SKM-1 (cell line): Measurements from ENCODE around the gene SRPX2.
"Not testable (repeated sequence)": the region's sequence is repeated elsewhere in the genome, so short reads cannot be mapped to it uniquely, and the experiment has no call there.

Experiments used
- DNase-seq: peaks from one replicate; lab custom pipeline; 2025; ENCODE audit not compliant: unreplicated experiment; lab: John Stamatoyannopoulos, UW

The SRPX2 gene

GRCh38 chrX:100695991-100696390 is 52.0 kb downstream of the SRPX2 start:
- no peak for DNase-seq

- DNase-seq, result no peak
Measured at GRCh38 chrX:100696699-100697351, 52.8 kb downstream of the SRPX2 start.

- DNase-seq, result no peak
Measured at GRCh38 chrX:100698551-100698950, 54.6 kb downstream of the SRPX2 start.

- DNase-seq, result no peak
Measured at GRCh38 chrX:100700809-100701208, 56.8 kb downstream of the SRPX2 start.

- no peak for DNase-seq
Measured at GRCh38 chrX:100704581-100705203, 60.7 kb downstream of the SRPX2 start.

GRCh38 chrX:100710816-100711215 is 66.8 kb downstream of the SRPX2 start:
- DNase-seq, result no peak

GRCh38 chrX:100717363-100717762 is 73.4 kb downstream of the SRPX2 start:
- DNase-seq, result no peak

- no peak for DNase-seq
Measured at GRCh38 chrX:100719139-100719538, 75.1 kb downstream of the SRPX2 start.

GRCh38 chrX:100720301-100720700 is 76.3 kb downstream of the SRPX2 start:
- no peak for DNase-seq

GRCh38 chrX:100721328-100721727 is 77.3 kb downstream of the SRPX2 start:
- no peak for DNase-seq

GRCh38 chrX:100724006-100724405 is 80.0 kb downstream of the SRPX2 start:
- not testable (repeated sequence) for DNase-seq
